HG02678 (cell line): ENCODE data around the gene DPEP3.
"Not testable (repeated sequence)": the region's sequence is repeated elsewhere in the genome, so short reads cannot be mapped to it uniquely, and the experiment has no call there.

Experiments used
- ATAC-seq: cut with Tn5 transposase; IDR thresholded peaks from one replicate; pipeline ENCODE4 v1.9.1; 2021; ENCODE audit warnings: mild to moderate bottlenecking, moderate library complexity; ENCODE audit not compliant: unreplicated experiment

Gene DPEP3

GRCh38 chr16:67945392-67945933 lies 34.8 kb downstream of the DPEP3 start:
- ATAC-seq: no peak

- ATAC-seq: no peak
Observed at GRCh38 chr16:67944690-67945391, 35.5 kb downstream of the DPEP3 start.

- ATAC-seq: no peak
Observed at GRCh38 chr16:67943619-67944504, 36.4 kb downstream of the DPEP3 start, which contains the start of gene LCAT. TSS of gene LCAT (minus strand) at chr16:67944120. CDS start at chr16:67944101, 19 bp downstream.

- ATAC-seq: no peak
Observed at GRCh38 chr16:67943256-67943618, 37.1 kb downstream of the DPEP3 start.

- ATAC-seq: no peak
Observed at GRCh38 chr16:67942510-67943255, 37.6 kb downstream of the DPEP3 start.

- no peak for ATAC-seq
Observed at GRCh38 chr16:67942200-67942509, 38.1 kb downstream of the DPEP3 start.

- no peak for ATAC-seq
Observed at GRCh38 chr16:67941469-67942199, 38.7 kb downstream of the DPEP3 start.

- ATAC-seq: no peak
Observed at GRCh38 chr16:67940446-67941089, 39.7 kb downstream of the DPEP3 start.

- ATAC-seq: no peak
Observed at GRCh38 chr16:67939507-67940445, 40.5 kb downstream of the DPEP3 start.

GRCh38 chr16:67937713-67938112 lies 42.6 kb downstream of the DPEP3 start:
- not testable (repeated sequence) for ATAC-seq

- peak; percentile 52 for ATAC-seq
Observed at GRCh38 chr16:67936880-67937605, 43.3 kb downstream of the DPEP3 start.

- peak; percentile 3 for ATAC-seq
Observed at GRCh38 chr16:67936124-67936879, 44.0 kb downstream of the DPEP3 start, which contains the start of gene PSMB10. TSS of gene PSMB10 (minus strand) at chr16:67936850. CDS start at chr16:67936749, 101 bp downstream.

GRCh38 chr16:67935402-67936123 lies 44.7 kb downstream of the DPEP3 start:
- ATAC-seq: peak; percentile 92

- ATAC-seq: no peak
Observed at GRCh38 chr16:67935101-67935401, 45.2 kb downstream of the DPEP3 start.

- no peak for ATAC-seq
Observed at GRCh38 chr16:67934306-67935100, 45.8 kb downstream of the DPEP3 start.

- ATAC-seq: no peak
Observed at GRCh38 chr16:67933805-67934204, 46.5 kb downstream of the DPEP3 start.
